ENCODE results near the gene ARHGAP5. TPM values are rescaled to one million over a fixed set of nuclear protein-coding genes. Genes with fewer than 3 reads are reported as not detected.

ARHGAP5 gene
- polyA plus RNA-seq, result 26.0 TPM

GRCh38 chr14:32077081-32078022 lies at the start of gene ARHGAP5:
Gene ARHGAP5 (plus strand): TSS chr14:32077304. CDS start chr14:32090670, 13,366 bp downstream.
- H3K36me3 Mint-ChIP-seq, result no peaks in the 10 kb centered on the region
- H3K27me3 Mint-ChIP-seq, result no peaks in the 10 kb centered on the region
- H3K4me3 Mint-ChIP-seq, result peak within 1 kb of the TSS; percentile 93 to 100 (median 100)
- peaks cover 15 to 32% (median 30%) of the 10 kb centered on the region in 3 donors for H3K4me1 Mint-ChIP-seq
- H3K9me3 Mint-ChIP-seq, result no peaks in the 10 kb centered on the region
- peak within 1 kb of the TSS; percentile 93 to 95 (median 95) for H3K27ac Mint-ChIP-seq

GRCh38 chr14:32028599-32028998 lies 48.5 kb upstream of the ARHGAP5 start:
- Mint-ChIP-seq H3K27ac (no peak overlapping the region), H3K9me3 (peaks cover 0 to 2% (median 0%) of the 10 kb centered on the region in 3 donors), H3K27me3 (peaks cover 1% of the 10 kb centered on the region), H3K4me1 (peaks cover 0 to 8% (median 4%) of the 10 kb centered on the region in 3 donors), H3K4me3 (peak overlapping the region in 1 of 4 donors; percentile 69), H3K36me3 (no peaks in the 10 kb centered on the region)

- Mint-ChIP-seq H3K27ac (no peak overlapping the region), H3K36me3 (peaks cover 1% of the 10 kb centered on the region), H3K9me3 (peaks cover 0 to 1% (median 0%) of the 10 kb centered on the region in 3 donors), H3K4me3 (no peak overlapping the region), H3K4me1 (peaks cover 0 to 5% (median 2%) of the 10 kb centered on the region in 3 donors), H3K27me3 (peaks cover 1% of the 10 kb centered on the region)
Observed at GRCh38 chr14:32033543-32033942, 43.6 kb upstream of the ARHGAP5 start.

GRCh38 chr14:32038876-32039275 lies 38.2 kb upstream of the ARHGAP5 start:
- H3K4me1 Mint-ChIP-seq, result peaks cover 0 to 3% (median 0%) of the 10 kb centered on the region in 3 donors
- no peak overlapping the region for H3K27ac Mint-ChIP-seq
- H3K9me3 Mint-ChIP-seq, result peaks cover 0 to 3% (median 0%) of the 10 kb centered on the region in 3 donors
- no peaks in the 10 kb centered on the region for H3K27me3 Mint-ChIP-seq
- H3K36me3 Mint-ChIP-seq, result peaks cover 1% of the 10 kb centered on the region
- no peak overlapping the region for H3K4me3 Mint-ChIP-seq

- Mint-ChIP-seq H3K4me1 (peaks cover 0 to 3% (median 0%) of the 10 kb centered on the region in 3 donors), H3K27me3 (no peaks in the 10 kb centered on the region), H3K27ac (no peak overlapping the region), H3K36me3 (peaks cover 1% of the 10 kb centered on the region), H3K4me3 (no peak overlapping the region), H3K9me3 (peaks cover 0 to 3% (median 0%) of the 10 kb centered on the region in 3 donors)
Observed at GRCh38 chr14:32039401-32040030, 37.6 kb upstream of the ARHGAP5 start.

- Mint-ChIP-seq H3K4me1 (peaks cover 0 to 4% (median 3%) of the 10 kb centered on the region in 3 donors), H3K27ac (no peak overlapping the region)
Observed at GRCh38 chr14:32043624-32044023, 33.5 kb upstream of the ARHGAP5 start.

GRCh38 chr14:32044454-32044853 lies 32.6 kb upstream of the ARHGAP5 start:
- Mint-ChIP-seq H3K27ac (no peak overlapping the region), H3K9me3 (no peaks in the 10 kb centered on the region), H3K27me3 (no peaks in the 10 kb centered on the region), H3K36me3 (no peaks in the 10 kb centered on the region), H3K4me1 (peaks cover 6 to 10% (median 8%) of the 10 kb centered on the region in 3 donors), H3K4me3 (no peak overlapping the region)

More at GRCh38 chr14:32043624-32044023, 33.5 kb upstream of the ARHGAP5 start:
- H3K27me3 Mint-ChIP-seq, result no peaks in the 10 kb centered on the region
- peaks cover 0 to under 1% (median 0%) of the 10 kb centered on the region in 3 donors for H3K9me3 Mint-ChIP-seq
- no peak overlapping the region for H3K4me3 Mint-ChIP-seq
- no peaks in the 10 kb centered on the region for H3K36me3 Mint-ChIP-seq

GRCh38 chr14:32047791-32048190 lies 29.3 kb upstream of the ARHGAP5 start:
- H3K4me3 Mint-ChIP-seq, result no peak overlapping the region
- no peaks in the 10 kb centered on the region for H3K27me3 Mint-ChIP-seq
- H3K4me1 Mint-ChIP-seq, result peaks cover 16 to 19% (median 19%) of the 10 kb centered on the region in 3 donors
- H3K9me3 Mint-ChIP-seq, result no peaks in the 10 kb centered on the region
- H3K27ac Mint-ChIP-seq, result no peak overlapping the region
- no peaks in the 10 kb centered on the region for H3K36me3 Mint-ChIP-seq

- Mint-ChIP-seq H3K4me1 (peaks cover 16 to 19% (median 16%) of the 10 kb centered on the region in 3 donors), H3K27me3 (no peaks in the 10 kb centered on the region), H3K4me3 (peak overlapping the region in 2 of 4 donors; percentile 24 to 34), H3K36me3 (no peaks in the 10 kb centered on the region), H3K9me3 (no peaks in the 10 kb centered on the region), H3K27ac (no peak overlapping the region)
Observed at GRCh38 chr14:32049361-32050088, 27.6 kb upstream of the ARHGAP5 start.

- H3K4me1 Mint-ChIP-seq, result peaks cover 16 to 19% (median 16%) of the 10 kb centered on the region in 3 donors
- H3K4me3 Mint-ChIP-seq, result no peak overlapping the region
- H3K27me3 Mint-ChIP-seq, result no peaks in the 10 kb centered on the region
- no peaks in the 10 kb centered on the region for H3K36me3 Mint-ChIP-seq
- H3K27ac Mint-ChIP-seq, result no peak overlapping the region
- no peaks in the 10 kb centered on the region for H3K9me3 Mint-ChIP-seq
Observed at GRCh38 chr14:32050878-32051277, 26.2 kb upstream of the ARHGAP5 start.

- H3K4me3 Mint-ChIP-seq, result no peak overlapping the region
- peaks cover 8 to 10% (median 9%) of the 10 kb centered on the region in 3 donors for H3K4me1 Mint-ChIP-seq
- H3K27me3 Mint-ChIP-seq, result peaks cover 4% of the 10 kb centered on the region
- H3K9me3 Mint-ChIP-seq, result peaks cover 0 to 2% (median 0%) of the 10 kb centered on the region in 3 donors
- H3K27ac Mint-ChIP-seq, result no peak overlapping the region
- H3K36me3 Mint-ChIP-seq, result no peaks in the 10 kb centered on the region
Observed at GRCh38 chr14:32054536-32054935, 22.6 kb upstream of the ARHGAP5 start.

GRCh38 chr14:32055175-32055574 lies 21.9 kb upstream of the ARHGAP5 start:
- Mint-ChIP-seq H3K4me3 (no peak overlapping the region), H3K9me3 (peaks cover 0 to 2% (median 0%) of the 10 kb centered on the region in 3 donors), H3K4me1 (peaks cover 2 to 5% (median 4%) of the 10 kb centered on the region in 3 donors), H3K27me3 (peaks cover 4% of the 10 kb centered on the region), H3K36me3 (no peaks in the 10 kb centered on the region), H3K27ac (no peak overlapping the region)

GRCh38 chr14:32059702-32060101 lies 17.4 kb upstream of the ARHGAP5 start:
- Mint-ChIP-seq H3K9me3 (peaks cover 0 to 2% (median 0%) of the 10 kb centered on the region in 3 donors), H3K36me3 (no peaks in the 10 kb centered on the region), H3K27me3 (peaks cover 4% of the 10 kb centered on the region), H3K4me3 (no peak overlapping the region), H3K27ac (no peak overlapping the region), H3K4me1 (no peaks in the 10 kb centered on the region)

GRCh38 chr14:32064931-32065330 lies 12.2 kb upstream of the ARHGAP5 start:
- Mint-ChIP-seq H3K36me3 (no peaks in the 10 kb centered on the region), H3K27me3 (no peaks in the 10 kb centered on the region), H3K27ac (no peak overlapping the region), H3K9me3 (no peaks in the 10 kb centered on the region), H3K4me3 (no peak overlapping the region), H3K4me1 (peaks cover 0 to 2% (median 0%) of the 10 kb centered on the region in 3 donors)

Measured in IgD-negative memory B cell (primary cell).